Activated naive CD4-positive, alpha-beta T cell (primary cell): ENCODE measurements around the gene GRSF1.
"Not testable (repeated sequence)": the region's sequence is repeated elsewhere in the genome, so short reads cannot be mapped to it uniquely, and the experiment has no call there.

ENCODE experiments used
- DNase-seq, 4 experiments: peaks; one replicate each; lab custom pipeline; 2025; lab: John Stamatoyannopoulos, UW

The GRSF1 gene

DNA sequence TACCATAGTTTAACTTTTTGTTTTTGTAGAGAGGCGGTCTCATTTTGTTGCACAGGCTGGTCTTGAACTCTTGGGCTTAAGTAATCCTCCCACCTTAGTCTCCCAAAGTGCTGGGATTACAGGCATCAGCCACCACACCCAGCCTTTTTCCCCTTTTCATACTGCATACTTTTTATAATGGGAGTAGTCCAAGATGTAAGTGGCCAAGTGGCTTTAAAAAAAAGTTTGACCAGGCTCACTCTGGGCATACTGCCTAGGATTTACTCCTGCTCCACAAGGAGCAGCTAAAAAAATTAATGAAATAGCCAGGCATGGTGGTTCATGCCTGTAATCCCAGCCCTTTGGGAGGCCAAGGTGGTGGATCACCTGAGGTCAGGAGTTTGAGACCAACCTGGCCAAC is 6.0 kb downstream of the GRSF1 start:
- DNase-seq = no peak

DNA sequence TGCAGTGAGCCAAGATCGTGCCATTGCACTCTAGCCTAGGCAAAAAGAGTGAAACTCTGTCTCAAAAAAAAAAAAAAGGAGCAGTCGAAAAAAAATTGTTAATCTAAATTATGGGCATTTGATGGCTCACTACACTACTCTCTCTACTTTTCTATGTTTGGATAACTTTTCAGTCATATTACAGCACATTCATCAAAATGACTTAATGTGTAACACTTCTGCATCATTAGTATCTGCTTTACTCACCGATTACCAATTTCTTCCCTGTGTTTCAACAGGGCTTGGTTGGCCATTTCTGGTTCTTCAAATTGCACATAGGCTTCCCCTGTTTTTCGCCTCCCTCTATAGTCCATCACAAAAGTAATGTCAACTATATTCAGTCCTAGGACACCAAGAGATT is 8.4 kb downstream of the GRSF1 start:
- no peak for DNase-seq

DNA sequence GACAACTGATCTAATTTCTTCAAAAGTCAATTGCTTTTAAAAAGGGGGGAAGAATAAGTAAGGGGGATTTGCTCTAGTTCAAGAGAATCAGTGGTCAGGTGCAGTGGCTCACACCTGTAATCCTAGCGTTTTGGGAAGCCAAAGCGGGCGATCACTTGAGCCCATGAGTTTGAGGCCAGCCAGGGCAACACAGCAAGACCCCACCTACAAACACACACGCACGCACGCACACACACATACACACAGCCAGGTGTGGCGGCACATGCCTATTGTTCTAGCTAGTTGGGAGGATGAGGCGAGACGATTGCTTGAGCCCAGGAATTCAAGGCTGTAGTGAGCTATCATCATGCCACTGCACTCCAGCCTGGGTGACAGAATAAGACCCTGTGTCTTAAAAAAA is 9.6 kb downstream of the GRSF1 start:
- DNase-seq = no peak

DNA sequence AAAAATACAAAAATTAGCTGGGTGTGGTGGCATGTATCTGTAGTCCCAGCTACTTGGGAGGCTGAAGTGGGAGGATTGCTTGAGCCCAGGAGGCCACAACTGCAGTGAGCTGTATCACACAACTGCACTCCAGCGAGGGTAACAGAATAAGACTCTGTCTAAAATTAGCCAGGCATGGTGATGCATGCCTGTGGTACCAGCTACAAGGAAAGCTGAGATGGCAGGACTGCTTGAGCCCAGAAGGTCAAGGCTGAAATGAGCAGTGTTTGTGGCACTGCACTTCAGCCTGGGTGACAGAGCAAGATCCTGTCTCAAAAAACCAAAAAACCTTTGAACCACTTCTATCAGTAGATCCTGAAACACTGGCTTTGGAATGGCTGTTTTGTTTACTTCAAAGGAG is 10.2 kb downstream of the GRSF1 start:
- DNase-seq = no peak

DNA sequence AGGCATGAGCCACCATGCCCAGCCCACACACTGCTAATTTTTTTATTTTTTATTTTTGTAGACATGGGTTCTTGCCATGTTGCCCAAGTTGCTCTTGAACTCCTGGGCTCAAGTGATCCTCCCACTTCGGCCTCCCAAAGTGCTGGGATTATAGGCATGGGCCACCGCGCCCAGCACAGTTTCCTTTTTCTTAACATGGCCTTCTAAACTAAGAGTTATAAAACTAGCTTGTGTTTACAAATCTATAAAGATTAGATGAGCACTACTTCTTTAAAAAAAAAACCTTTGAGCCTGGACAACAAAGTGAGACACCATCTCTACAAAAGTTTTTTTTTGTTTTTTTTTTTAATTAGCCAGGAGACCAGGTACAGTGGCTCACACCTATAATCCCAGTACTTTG is 10.7 kb downstream of the GRSF1 start:
- no peak for DNase-seq

DNA sequence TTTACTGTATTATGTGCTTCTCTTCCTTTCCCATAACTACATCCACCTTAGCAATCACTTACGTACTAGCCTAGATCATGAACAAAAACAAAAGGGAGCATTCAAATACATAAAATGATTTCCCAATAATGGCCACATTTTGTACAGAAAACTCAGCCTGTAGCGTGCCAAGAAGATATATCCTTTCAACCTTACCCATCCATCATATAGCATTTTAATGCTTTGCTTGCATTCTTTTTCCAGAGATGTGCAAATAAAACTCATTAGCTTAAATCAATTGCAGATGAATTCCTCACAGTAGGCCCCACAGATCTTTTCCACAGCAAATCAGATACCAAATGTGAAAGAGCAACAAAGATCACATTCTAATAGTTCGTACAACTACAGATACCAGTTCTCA is 20.8 kb downstream of the GRSF1 start:
- no peak for DNase-seq

DNA sequence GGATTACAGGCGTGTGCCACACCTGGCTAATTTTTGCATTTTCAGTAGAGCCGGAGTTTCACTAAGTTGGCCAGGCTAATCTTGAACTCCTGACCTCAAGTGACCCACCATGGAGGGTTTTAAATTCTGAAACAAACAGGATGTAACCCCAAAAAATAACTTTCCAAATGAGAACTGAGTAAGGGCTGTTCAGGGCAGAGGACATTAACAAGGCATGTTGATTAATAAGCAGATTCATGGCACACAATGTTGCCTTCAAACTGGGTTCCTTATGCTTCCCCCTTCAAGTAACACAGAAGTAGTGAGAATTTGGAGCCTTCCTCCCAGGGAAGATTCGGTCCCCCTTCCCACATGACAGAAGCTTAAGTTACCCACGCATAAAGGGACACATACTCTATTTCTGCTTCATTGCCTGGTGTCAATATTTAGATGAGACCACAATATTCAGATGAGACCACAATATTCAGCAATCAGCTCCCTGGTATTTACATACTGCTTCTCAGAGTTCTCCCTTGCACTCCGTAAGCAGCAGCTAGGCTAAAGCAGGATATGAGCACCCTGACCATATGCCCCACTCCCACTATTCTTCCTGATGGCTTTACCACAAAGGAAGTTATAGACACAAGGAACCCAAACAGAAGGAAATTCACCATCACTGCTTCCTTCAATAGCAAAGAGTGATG is 21.4 kb downstream of the GRSF1 start:
- DNase-seq = no peak

DNA sequence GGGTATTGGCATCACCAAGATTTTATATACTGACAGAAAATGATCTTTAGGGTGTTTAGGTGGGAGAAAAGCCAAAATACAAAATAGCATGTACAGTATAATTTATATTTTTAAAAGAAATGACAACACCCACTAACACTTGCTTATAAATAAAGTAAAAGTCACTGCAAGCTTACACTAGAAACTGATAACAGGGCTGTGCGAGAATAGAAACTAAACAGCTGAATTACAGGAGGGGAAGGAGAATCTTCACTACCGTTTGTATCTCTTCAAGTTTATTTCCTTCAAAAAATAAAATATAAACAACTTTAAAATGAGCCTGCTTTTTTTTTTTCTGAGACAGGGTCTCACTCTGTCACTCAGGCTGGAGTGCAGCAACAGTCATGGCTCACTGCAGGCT is 22.8 kb downstream of the GRSF1 start:
- DNase-seq = no peak

DNA sequence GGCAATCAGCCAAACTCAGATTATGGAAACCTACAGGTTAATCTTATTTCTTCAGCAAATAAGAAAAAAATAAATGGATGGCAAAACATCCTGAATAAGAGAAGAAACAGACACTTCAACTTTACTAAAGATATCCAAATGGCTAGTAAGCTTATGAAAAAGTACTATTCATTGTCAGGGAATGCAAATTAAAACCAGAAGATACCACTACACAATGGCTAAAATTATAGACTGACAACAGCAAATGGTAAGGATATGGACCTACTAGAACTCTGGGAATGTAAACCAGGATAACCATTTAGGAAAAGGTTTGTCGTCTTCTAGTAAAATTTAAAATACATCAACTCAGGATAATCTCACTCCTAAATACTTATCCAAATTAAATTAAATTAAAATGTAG is 24.3 kb downstream of the GRSF1 start:
- no peak for DNase-seq

DNA sequence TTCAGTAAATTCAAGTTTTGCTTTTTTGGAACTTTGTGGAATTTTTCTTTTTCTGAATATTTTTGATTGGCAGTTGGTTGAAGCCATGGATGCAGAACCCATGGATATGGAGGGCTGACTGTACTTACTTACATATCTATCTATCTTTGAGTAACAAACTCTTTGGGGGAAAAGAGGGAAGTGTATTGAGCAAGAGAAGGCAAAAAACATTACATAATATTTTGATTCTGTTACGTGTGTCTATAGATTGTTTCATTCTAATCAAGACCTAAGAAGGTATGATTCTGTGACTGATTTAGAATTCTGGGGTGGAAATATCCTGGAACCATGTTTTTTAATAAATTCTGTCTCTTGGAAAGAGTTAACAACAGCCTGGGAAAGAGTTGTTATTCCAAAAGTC is 31.5 kb downstream of the GRSF1 start:
- no peak for DNase-seq

DNA sequence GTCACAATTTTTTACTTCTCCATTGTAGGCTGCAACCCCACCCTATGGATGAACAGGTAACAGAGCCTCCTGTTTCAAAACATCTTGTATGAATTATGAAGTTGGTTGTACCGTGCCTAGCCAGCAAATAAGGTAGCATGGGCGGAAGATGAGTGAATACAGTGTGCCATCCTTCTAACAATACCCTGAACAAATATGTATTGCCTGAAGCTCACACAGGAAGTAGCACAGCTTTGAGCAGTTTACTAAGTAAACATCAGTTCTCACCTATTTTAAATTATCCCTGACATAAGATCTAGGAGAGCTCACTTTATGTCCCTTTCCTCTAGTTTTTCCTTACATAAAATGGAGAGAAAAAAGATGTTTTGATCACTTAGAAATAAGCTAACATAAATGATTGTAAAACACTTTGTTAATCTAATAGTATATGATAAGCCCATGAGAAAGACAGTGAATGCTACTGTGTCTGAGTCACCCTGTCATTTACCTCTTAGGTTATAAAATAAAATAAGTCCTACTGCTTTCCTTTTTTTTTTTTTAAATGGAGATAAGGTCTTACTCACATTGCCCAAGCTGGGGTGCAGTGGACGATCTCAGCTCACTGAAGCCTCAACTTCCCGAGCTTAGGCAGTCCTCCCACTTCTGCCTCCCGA is 36.6 kb downstream of the GRSF1 start:
- DNase-seq = no peak

DNA sequence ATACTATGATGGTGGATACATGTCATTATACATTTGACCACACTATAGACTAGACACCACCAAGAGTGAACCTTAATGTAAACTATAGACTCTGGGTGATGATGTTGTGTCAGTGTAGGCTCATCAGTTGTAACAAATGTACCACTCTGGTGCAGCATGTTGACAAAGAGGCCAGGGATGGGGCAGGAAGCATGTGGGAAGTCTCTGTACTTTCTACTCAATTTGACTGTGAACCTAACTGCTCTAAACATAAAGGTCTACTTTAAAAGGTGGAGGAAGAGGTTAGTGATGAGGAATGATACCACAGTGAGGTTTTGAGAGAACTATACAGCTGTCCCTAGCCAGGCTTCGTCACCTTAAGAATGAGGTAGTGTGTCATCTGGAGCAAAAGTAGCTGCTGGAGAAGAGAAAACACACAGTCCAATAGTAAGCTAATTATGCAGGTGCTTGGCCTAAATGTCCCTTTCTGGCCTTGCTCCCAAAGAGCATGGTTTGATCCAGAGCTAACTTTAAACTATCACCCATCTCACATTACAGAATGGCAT is 38.4 kb downstream of the GRSF1 start:
- DNase-seq = no peak

DNA sequence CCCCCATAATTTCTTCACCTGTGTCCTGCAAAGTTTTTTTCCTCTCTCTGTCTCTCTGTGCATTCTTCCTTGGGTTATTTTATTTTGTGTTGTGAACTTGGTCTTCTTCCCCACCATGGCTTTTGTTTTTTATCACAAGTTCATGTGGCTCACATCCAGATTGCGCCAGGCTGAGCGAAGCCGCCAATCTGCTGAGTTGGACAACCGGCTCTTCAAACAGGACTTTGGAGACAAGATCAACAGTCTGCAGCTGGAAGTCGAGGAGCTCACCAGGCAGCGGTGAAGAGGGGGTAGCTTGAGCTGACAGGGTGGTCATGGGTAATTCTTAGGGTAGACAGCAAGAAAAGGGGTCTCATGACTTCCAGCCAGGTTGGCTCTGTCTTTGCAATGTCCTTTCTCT is 46.1 kb downstream of the GRSF1 start:
- DNase-seq = no peak

DNA sequence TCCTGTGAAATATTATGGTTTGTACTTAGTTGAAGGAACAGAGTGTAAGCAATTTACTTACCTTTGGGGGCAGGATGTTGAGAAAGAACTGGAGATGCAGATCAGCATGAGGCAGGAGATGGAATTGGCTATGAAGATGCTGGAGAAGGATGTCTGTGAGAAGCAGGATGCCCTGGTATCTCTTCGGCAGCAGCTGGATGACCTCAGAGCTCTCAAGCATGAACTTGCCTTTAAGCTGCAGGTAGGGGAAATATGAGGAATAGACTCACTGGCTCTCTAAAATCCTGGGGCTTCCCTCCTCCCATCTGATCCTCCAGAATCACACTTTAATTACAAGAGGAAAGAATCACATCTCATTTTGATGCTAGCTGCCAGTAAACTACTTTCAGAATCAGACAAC is 51.0 kb downstream of the GRSF1 start:
- no peak for DNase-seq

DNA sequence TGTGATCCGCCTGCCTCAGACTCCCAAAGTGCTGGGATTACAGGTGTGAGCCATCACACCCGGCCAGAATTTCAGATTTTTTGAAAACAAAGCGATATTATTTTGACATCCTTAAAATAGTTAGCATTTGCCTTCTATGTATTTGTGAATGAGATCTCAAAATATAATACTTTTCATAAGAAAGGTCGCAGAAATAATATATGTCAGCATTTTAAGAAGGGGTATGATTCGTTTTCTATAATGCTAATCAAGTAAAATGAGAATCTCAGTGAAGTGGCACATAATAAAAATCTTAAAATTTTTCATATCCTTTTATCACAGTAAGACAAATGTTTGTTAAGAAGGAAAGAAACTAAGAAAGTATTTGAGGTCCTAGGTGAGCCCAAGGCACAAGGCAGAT is 52.2 kb downstream of the GRSF1 start:
- DNase-seq = no peak

DNA sequence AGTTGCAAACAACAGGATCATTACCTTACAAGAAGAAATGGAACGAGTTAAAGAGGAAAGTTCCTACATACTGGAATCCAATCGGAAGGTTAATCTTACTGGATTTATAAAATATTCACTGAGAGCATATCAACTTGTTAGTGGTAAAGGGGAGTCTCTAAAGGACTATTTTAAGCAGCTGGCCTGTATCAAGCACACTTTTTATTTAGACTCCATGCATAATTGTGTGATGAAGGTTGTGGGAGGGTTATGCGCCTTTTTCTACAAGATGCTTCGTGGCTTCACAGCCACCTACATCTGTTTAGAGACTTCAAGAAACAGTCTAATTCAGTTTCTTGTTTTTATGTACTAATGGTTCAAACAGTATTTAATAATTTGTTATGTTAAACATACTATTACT is 56.6 kb downstream of the GRSF1 start:
- no peak for DNase-seq

DNA sequence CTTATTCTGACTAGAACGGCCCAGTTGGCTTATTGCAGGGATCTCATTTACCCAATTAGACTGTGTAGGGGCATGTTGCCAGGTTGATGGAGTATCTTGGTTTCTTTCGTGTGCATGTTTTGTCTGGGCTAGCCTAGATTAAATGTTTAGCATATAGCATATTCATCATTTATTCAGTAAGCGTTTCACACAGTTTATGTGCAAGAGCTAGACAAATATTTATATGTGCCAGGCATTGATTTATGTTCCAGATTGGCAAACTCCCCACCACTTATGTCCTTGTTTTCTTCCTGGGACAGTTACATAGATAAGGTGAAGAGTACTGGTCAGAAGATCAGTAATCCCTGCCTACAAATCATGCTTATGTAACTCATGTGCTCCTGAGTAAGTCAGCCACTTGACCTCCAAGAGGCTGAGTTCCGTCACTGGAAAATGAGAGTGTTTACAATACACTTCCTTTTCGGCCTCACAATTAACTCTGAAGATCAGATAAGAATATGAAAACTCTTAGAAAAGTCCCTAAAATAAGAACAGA is 60.7 kb downstream of the GRSF1 start:
- no peak for DNase-seq

DNA sequence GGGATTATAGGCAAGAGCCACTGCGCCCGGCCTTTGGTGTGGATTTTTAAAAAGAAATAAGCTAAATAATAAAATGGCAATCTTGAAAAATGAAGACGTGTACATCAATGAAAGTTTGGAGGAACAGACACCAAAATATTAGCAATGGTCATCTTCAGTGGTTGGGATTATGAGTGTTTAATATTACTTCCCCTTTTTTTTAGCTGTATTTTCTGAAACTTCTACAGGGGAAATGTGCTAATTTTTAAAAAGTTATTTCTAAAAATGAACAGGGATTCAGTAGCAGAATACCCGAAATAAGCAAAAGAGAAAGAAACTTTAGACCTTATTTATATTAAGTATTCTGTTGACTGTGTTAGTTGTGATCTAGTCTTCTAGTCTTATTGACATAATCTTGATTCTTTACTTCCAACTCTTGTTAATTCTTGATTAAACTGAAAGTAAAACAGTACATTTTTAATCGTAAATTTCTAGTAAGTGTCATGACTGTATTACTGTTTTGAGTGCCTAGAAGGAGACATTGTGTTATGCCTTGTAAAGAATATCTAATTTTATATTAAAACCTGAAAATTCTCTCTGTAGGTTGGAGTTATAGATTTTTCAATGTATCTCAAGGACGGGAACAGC is 66.6 kb downstream of the GRSF1 start:
- no peak for DNase-seq

DNA sequence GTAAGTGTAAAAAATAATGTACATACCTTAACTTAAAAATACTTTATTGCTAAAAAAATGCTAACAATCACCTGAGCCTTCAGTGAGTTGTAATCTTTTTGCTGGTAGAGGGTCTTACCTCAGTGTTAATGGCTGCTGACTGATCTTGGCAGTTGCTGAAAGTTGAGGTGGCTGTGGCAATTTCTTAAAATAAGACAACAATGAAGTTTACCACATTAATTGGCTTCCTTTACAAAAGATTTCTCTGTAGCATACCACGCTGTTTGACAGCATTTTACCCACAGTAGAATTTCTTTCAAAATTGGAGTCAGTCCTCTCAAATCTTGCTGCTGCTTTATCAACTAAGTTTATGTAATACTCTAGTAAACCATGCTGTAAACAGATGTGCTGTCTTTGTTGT is 70.3 kb downstream of the GRSF1 start:
- not testable (repeated sequence) for DNase-seq

DNA sequence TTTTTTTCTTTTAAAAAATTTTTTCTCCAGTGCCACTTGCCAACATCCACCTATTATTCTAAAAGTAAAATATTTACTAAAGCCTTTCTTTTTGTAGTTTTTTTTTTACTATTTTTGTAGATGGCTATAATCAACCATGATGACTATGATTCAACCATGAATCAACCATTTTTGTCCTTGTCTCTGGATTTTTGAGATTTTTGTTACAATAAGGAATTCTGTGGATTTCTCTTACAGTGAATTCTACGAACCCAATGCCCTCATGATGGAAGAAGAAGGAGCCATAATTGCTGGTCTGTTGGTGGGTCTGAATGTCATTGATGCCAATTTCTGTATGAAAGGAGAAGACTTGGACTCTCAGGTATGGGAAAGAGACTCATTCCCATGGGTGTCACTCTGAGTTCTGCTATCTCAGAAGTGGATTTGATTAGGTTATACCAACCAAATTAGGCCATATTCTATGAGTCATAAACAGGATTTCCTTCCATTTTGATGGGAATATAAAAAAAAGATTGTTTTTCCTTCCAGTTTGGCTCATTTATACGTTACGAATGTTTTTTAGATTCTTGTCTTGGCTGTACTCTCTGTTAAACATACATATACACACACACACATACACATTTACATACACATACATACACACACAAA is 71.3 kb downstream of the GRSF1 start:
- no peak for DNase-seq
